GM12801 (cell line): ENCODE measurements around the gene C1orf74.

Experiments used
- CTCF ChIP-seq: IDR thresholded peaks from one replicate; pipeline ENCODE4 v1.5.1; 2011; ENCODE audit warnings: control low read depth; ENCODE audit not compliant: insufficient read length; ENCODE audit errors: extremely low read depth

The C1orf74 gene

GRCh38 chr1:209823143-209824041, 39.0 kb upstream of the C1orf74 start:
- no peak for TF ChIP-seq CTCF

- no peak for TF ChIP-seq CTCF
Observed at GRCh38 chr1:209822706-209823105, 38.3 kb upstream of the C1orf74 start.

GRCh38 chr1:209820986-209821385, 36.6 kb upstream of the C1orf74 start:
- TF ChIP-seq CTCF, result no peak

- no peak for TF ChIP-seq CTCF
Observed at GRCh38 chr1:209819058-209819457, 34.7 kb upstream of the C1orf74 start.

- TF ChIP-seq CTCF, result no peak
Observed at GRCh38 chr1:209817691-209818090, 33.3 kb upstream of the C1orf74 start.

GRCh38 chr1:209816923-209817322, 32.6 kb upstream of the C1orf74 start:
- no peak for TF ChIP-seq CTCF

- no peak for TF ChIP-seq CTCF
Observed at GRCh38 chr1:209815931-209816341, 31.6 kb upstream of the C1orf74 start.
